Lower lobe of right lung (tissue), 2 donors: ENCODE results near the gene TSPOAP1. TPM values are rescaled to one million over a fixed set of nuclear protein-coding genes. Genes with fewer than 3 reads are reported as not detected.

Source experiments
- ATAC-seq, 2 donors: fragments of 200-7000 bp; cut with Tn5 transposase; one replicate each; pipeline ENCODE4 v1.9.1; 2020 to 2022; ENCODE audit warnings: mild to moderate bottlenecking in 2 of 2, moderate library complexity in 2 of 2
- DNase-seq: peaks from one replicate; pipeline ENCODE4 v3.0.0-alpha.2; 2020
- H3K27ac ChIP-seq: fragments of 200-600 bp; one replicate; pipeline ENCODE4 v1.8.0; 2022
- H3K27me3 ChIP-seq: fragments of 200-600 bp; one replicate; pipeline ENCODE4 v1.8.0; 2022; ENCODE audit warnings: low read depth
- H3K36me3 ChIP-seq: fragments of 200-600 bp; one replicate; pipeline ENCODE4 v1.8.0; 2022; ENCODE audit warnings: mild to moderate bottlenecking
- H3K4me1 ChIP-seq: fragments of 200-600 bp; one replicate; pipeline ENCODE4 v1.8.0; 2022
- H3K4me3 ChIP-seq: fragments of 200-600 bp; one replicate; pipeline ENCODE4 v1.8.0; 2022; ENCODE audit warnings: mild to moderate bottlenecking
- H3K9me3 ChIP-seq: fragments of 200-600 bp; one replicate; pipeline ENCODE4 v1.8.0; 2022
- CTCF ChIP-seq: fragments of 200-600 bp; IDR thresholded peaks from one replicate; pipeline ENCODE4 v1.8.0; 2022; ENCODE audit warnings: antibody characterized with exemption, mild to moderate bottlenecking
- intact Hi-C: fragments of 100-400 bp; cut with DNase I; formaldehyde crosslinking; loops from one replicate; pipeline ENCODE4 v1.11.0; 2022
- total RNA-seq: library from RNA; stranded (reverse); fragmentation: NEBNext Ultra II Directional; extraction: Animal tissue kit (Norgen Biotek cat#: 25700); gene quantifications from one replicate; pipeline ENCODE4 v1.2.1, GENCODE V29; 2021
- donor health status: DM: no; HTN: yes; CAD: no; lungs with severe emphysema.

TSPOAP1 gene
- total RNA-seq, 1 donor from 2014 or later: 20.2 TPM

GRCh38 chr17:58284613-58285421 lies 43.8 kb downstream of the TSPOAP1 start:
- Histone ChIP-seq H3K4me3 (no peak overlapping the region), H3K9me3 (no peaks in the 10 kb centered on the region), H3K27ac (no peak overlapping the region), H3K4me1 (no peaks in the 10 kb centered on the region), H3K36me3 (no peaks in the 10 kb centered on the region), H3K27me3 (peaks cover 23% of the 10 kb centered on the region)
- intact Hi-C loops: no loop called here
- DNase-seq (no peak), ATAC-seq (no peak)
- TF ChIP-seq CTCF: no peak

GRCh38 chr17:58283674-58284612 lies 44.7 kb downstream of the TSPOAP1 start:
- no peaks in the 10 kb centered on the region for H3K36me3 ChIP-seq
- DNase-seq: no peak
- H3K4me1 ChIP-seq: no peaks in the 10 kb centered on the region
- no peak overlapping the region for H3K27ac ChIP-seq
- intact Hi-C loops: no loop called here
- H3K27me3 ChIP-seq: peaks cover 27% of the 10 kb centered on the region
- no peak for ATAC-seq
- no peak for TF ChIP-seq CTCF
- H3K4me3 ChIP-seq: no peak overlapping the region
- no peaks in the 10 kb centered on the region for H3K9me3 ChIP-seq

GRCh38 chr17:58282442-58282841 lies 46.2 kb downstream of the TSPOAP1 start:
- Histone ChIP-seq H3K4me1 (no peaks in the 10 kb centered on the region), H3K36me3 (no peaks in the 10 kb centered on the region), H3K9me3 (no peaks in the 10 kb centered on the region), H3K27ac (no peak overlapping the region), H3K27me3 (peaks cover 18% of the 10 kb centered on the region), H3K4me3 (no peak overlapping the region)
- intact Hi-C loops: no loop called here
- TF ChIP-seq CTCF: no peak
- ATAC-seq (no peak), DNase-seq (no peak)

- DNase-seq (no peak), ATAC-seq (no peak)
- Histone ChIP-seq H3K27me3 (peaks cover 18% of the 10 kb centered on the region), H3K27ac (no peak overlapping the region), H3K4me3 (no peak overlapping the region), H3K36me3 (no peaks in the 10 kb centered on the region), H3K9me3 (no peaks in the 10 kb centered on the region), H3K4me1 (no peaks in the 10 kb centered on the region)
- no peak for TF ChIP-seq CTCF
- intact Hi-C loops: no loop called here
Observed at GRCh38 chr17:58281511-58282011, 47.0 kb downstream of the TSPOAP1 start.

- no peaks in the 10 kb centered on the region for H3K36me3 ChIP-seq
- no peak for TF ChIP-seq CTCF
- no peak within 1 kb of the TSS for H3K27ac ChIP-seq
- H3K27me3 ChIP-seq: peaks cover 13% of the 10 kb centered on the region
- ATAC-seq (no peak), DNase-seq (no peak)
- no peak within 1 kb of the TSS for H3K4me3 ChIP-seq
- intact Hi-C loops: no loop called here
- H3K4me1 ChIP-seq: no peaks in the 10 kb centered on the region
- no peaks in the 10 kb centered on the region for H3K9me3 ChIP-seq
Observed at GRCh38 chr17:58280480-58281217, 47.9 kb downstream of the TSPOAP1 start, which contains the start of gene MPO. Gene MPO, minus strand, starts transcription at chr17:58280935. Its CDS starts 177 bp downstream, at chr17:58280758.
